ENCODE data around the gene IL13.

IL13 gene

GRCh38 chr5:132668706-132669454, 10.9 kb downstream of the IL13 start:
- no peak for TF ChIP-seq ZBTB7A (IDR thresholded peaks at IDR 0.05; ENCODE audit: low read depth)
- TF ChIP-seq, protein P1, sequence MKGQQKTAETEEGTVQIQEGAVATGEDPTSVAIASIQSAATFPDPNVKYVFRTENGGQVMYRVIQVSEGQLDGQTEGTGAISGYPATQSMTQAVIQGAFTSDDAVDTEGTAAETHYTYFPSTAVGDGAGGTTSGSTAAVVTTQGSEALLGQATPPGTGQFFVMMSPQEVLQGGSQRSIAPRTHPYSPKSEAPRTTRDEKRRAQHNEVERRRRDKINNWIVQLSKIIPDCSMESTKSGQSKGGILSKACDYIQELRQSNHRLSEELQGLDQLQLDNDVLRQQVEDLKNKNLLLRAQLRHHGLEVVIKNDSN (IDR thresholded peaks at IDR 0.05) = no peak
- no peak for TF ChIP-seq TEAD4 (IDR thresholded peaks at IDR 0.05)
- TF ChIP-seq, protein P2, sequence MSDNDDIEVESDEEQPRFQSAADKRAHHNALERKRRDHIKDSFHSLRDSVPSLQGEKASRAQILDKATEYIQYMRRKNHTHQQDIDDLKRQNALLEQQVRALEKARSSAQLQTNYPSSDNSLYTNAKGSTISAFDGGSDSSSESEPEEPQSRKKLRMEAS (IDR thresholded peaks at IDR 0.05) = no peak

- TF ChIP-seq TCF12 (IDR thresholded peaks at IDR 0.05; ENCODE audit: low read depth) = no peak
- no peak for TF ChIP-seq CREB1 (IDR thresholded peaks at IDR 0.05; ENCODE audit: low read depth)
- no peak for TF ChIP-seq TEAD4 (IDR thresholded peaks at IDR 0.05)
- TF ChIP-seq, protein P1 (IDR thresholded peaks at IDR 0.05) = no peak
- TF ChIP-seq REST (IDR thresholded peaks at IDR 0.05; ENCODE audit: low read depth) = no peak
- no peak for TF ChIP-seq NFIC (IDR thresholded peaks at IDR 0.05)
- TF ChIP-seq, protein P2 (IDR thresholded peaks at IDR 0.05) = no peak
- TF ChIP-seq EP300 (IDR thresholded peaks at IDR 0.05; ENCODE audit: borderline replicate concordance) = no peak
- no peak for TF ChIP-seq ZBTB7A (IDR thresholded peaks at IDR 0.05; ENCODE audit: low read depth)
- no peak for TF ChIP-seq CEBPB (IDR thresholded peaks at IDR 0.05)
- TF ChIP-seq TAF1 (IDR thresholded peaks at IDR 0.05; ENCODE audit: low read depth) = no peak
- TF ChIP-seq RAD21 (IDR thresholded peaks at IDR 0.05; ENCODE audit: low read depth) = no peak
- TF ChIP-seq EGR1 (IDR thresholded peaks at IDR 0.05) = no peak
- TF ChIP-seq YY1 (IDR thresholded peaks at IDR 0.05; ENCODE audit: low read depth) = no peak
- no peak for TF ChIP-seq FOXM1 (IDR thresholded peaks at IDR 0.05; ENCODE audit: borderline replicate concordance, low read depth)
These were observed 11.5 kb downstream of the IL13 start for GRCh38 chr5:132669455-132669820.

DNA sequence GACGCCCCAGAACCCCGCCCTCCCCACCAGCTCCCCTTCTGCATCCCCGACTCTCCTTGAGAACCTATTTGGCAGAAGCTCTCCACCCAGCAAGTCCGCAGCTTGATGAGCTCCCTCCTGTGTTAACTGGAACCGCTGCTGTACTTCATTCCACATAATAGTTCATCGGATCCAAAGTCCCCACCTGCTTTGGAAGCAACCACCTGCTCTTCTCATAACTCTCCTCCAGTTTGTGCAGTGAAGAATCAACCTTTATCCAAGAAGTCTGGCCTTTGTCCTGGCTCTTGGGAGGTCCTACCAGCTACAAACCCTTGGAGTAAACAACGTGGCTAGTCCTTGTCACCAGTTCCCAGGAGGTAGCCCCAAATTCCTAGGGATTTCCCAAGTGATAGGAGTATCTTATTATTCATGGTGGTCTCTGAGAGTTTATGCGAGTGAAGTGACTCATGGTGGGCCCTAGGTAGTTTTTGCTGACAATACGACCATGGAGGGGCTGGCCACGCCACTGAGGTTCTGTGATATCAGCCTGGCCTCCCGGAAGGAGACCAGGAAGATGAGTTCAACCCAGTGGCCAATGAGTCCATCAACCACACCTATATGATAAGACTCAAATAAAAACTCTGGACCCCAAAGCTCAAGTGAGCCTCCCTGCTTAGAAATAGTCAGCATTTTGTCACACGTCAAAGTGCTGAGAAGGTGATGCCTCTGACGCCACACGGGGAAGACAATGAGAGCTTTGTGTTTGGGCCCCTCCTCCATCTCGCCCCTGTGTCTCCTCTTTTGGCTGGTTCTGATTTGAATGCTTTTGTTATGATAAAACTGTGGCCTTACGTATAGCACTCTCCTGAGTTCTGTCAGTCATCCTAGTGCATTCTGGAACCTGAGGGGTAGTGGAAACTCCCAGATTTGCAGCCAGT, 12.3 kb downstream of the IL13 start:
- TF ChIP-seq REST (IDR thresholded peaks at IDR 0.05; ENCODE audit: low read depth) (no peak), NFIC (IDR thresholded peaks at IDR 0.05) (no peak), RAD21 (IDR thresholded peaks at IDR 0.05; ENCODE audit: low read depth) (no peak), CREB1 (IDR thresholded peaks at IDR 0.05; ENCODE audit: low read depth) (no peak)
- TF ChIP-seq, protein P1 (IDR thresholded peaks at IDR 0.05) = no peak

GRCh38 chr5:132671000-132671399, 13.0 kb downstream of the IL13 start:
- TF ChIP-seq EGR1 (IDR thresholded peaks at IDR 0.05) (no peak), REST (IDR thresholded peaks at IDR 0.05; ENCODE audit: low read depth) (no peak), TAF1 (IDR thresholded peaks at IDR 0.05; ENCODE audit: low read depth) (no peak), RAD21 (IDR thresholded peaks at IDR 0.05; ENCODE audit: low read depth) (no peak), EP300 (IDR thresholded peaks at IDR 0.05; ENCODE audit: borderline replicate concordance) (no peak)
